Right lobe of liver (tissue), 6 donors: ENCODE data around the gene INVS. TPM values are rescaled to one million over a fixed set of nuclear protein-coding genes. Genes with fewer than 3 reads are reported as not detected.

ENCODE experiments used
- ATAC-seq, 4 donors: fragments of 200-7000 bp; cut with Tn5 transposase; one replicate each; pipeline ENCODE4 v1.9.1; 2020; ENCODE audit warnings: mild to moderate bottlenecking in 4 of 4, moderate library complexity in 4 of 4
- DNase-seq, 3 donors: peaks; one replicate each; pipeline ENCODE4 v3.0.0-alpha.2; 2020
- H3K27ac ChIP-seq, 3 donors: fragments of 200-600 bp; one replicate each; pipeline ENCODE4 v1.8.0; 2022
- H3K27me3 ChIP-seq, 2 donors: fragments of 200-600 bp; one replicate each; pipeline ENCODE4 v1.8.0; 2022
- H3K36me3 ChIP-seq, 4 donors: fragments of 200-600 bp; sonication (generic) in 1 of 4; one replicate each; pipeline versions ENCODE4 v1.5.1 to v1.8.0; 2017 to 2022; ENCODE audit warnings: control low read depth in 1 of 4
- H3K4me1 ChIP-seq, 4 donors: fragments of 200-600 bp; sonication (generic) in 1 of 4; one replicate each; pipeline versions ENCODE4 v1.5.1 to v1.8.0; 2017 to 2022; ENCODE audit warnings: control low read depth in 1 of 4
- H3K4me3 ChIP-seq, 3 donors: fragments of 200-600 bp; one replicate each; pipeline ENCODE4 v1.8.0; 2022
- H3K9me3 ChIP-seq, 4 donors: fragments of 200-600 bp; sonication (generic) in 1 of 4; one replicate each; pipeline versions ENCODE4 v1.5.1 to v1.8.0; 2017 to 2022; ENCODE audit warnings: control low read depth in 1 of 4
- CTCF ChIP-seq, 4 donors: fragments of 200-600 bp in 3 of 4; fragments of 450-650 bp in 1 of 4; IDR thresholded peaks; one replicate each; pipeline versions ENCODE4 v1.5.1 to v1.8.0; 2016 to 2022; ENCODE audit warnings: antibody characterized with exemption in 4 of 4, mild to moderate bottlenecking in 2 of 4
- POLR2A ChIP-seq: fragments of 450-650 bp; IDR thresholded peaks from one replicate; pipeline ENCODE4 v1.6.1; 2017; ENCODE audit warnings: antibody characterized with exemption, mild to moderate bottlenecking
- WGBS: methylation state at CpG from one replicate; pipeline ENCODE4 v1.1.6; 2018; ENCODE audit warnings: low coverage, low lambda C conversion rate; ENCODE audit not compliant: insufficient coverage; ENCODE audit errors: missing lambda C conversion rate; 5-methylcytosine and 5-hydroxymethylcytosine counted together
- intact Hi-C, 2 donors: fragments of 100-400 bp; cut with DNase I; formaldehyde crosslinking; loops; one replicate each; pipeline versions ENCODE4 v1.11.2 to v1.14.1; 2022
- total RNA-seq, 6 experiments: library from RNA; depleted of rRNA in 2 of 6; stranded (reverse); fragments of >200 nt in 2 of 6; fragmentation: NEBNext Ultra II Directional in 3 of 6; extraction: Animal tissue kit (Norgen Biotek cat#: 25700) in 3 of 6; gene quantifications; one replicate each; pipeline versions ENCODE4 v1.1.0 to v1.2.4, GENCODE V29; 2016 to 2023
- donor health status: DM: no; HTN: yes; CAD: no.
- donor health status: DM: no; HTN: no; CAD: no.
- donor health status: DM: no; HTN: no; CAD: no.
- donor health status: DM: no; HTN: yes; CAD: no.
- donor health status: DM: no; HTN: yes; CAD: no.

Gene INVS
- total RNA-seq, 6 experiments from 2014 or later = 10.6 to 23.2 (median 16.8) TPM

- Histone ChIP-seq H3K27ac (no peak overlapping the region), H3K4me3 (no peak overlapping the region), H3K36me3 (peaks cover 0 to 10% (median 6%) of the 10 kb centered on the region in 4 donors), H3K9me3 (no peaks in the 10 kb centered on the region), H3K27me3 (no peaks in the 10 kb centered on the region), H3K4me1 (peaks cover 0 to 14% (median 1%) of the 10 kb centered on the region in 4 donors)
- DNase-seq = no peak
- WGBS = 93% methylated on average over 4 of the region's 4 CpGs
- ATAC-seq = no peak
- intact Hi-C loops = no loop called here
- TF ChIP-seq POLR2A (no peak), CTCF (IDR thresholded peaks at IDR 0.05) (no peak)
Measured at GRCh38 chr9:100290714-100291113, 191.7 kb downstream of the INVS start.

- intact Hi-C loops = no loop called here
- H3K4me3 ChIP-seq = no peak overlapping the region
- WGBS = 60% methylated on average over 1 of the region's 13 CpGs
- peaks cover 0 to 10% (median 5%) of the 10 kb centered on the region in 4 donors for H3K36me3 ChIP-seq
- H3K9me3 ChIP-seq = no peaks in the 10 kb centered on the region
- H3K27ac ChIP-seq = no peak overlapping the region
- TF ChIP-seq CTCF (IDR thresholded peaks at IDR 0.05) (no peak), POLR2A (no peak)
- peaks cover 0 to 29% (median 6%) of the 10 kb centered on the region in 4 donors for H3K4me1 ChIP-seq
- DNase-seq (no peak), ATAC-seq (no peak)
- no peaks in the 10 kb centered on the region for H3K27me3 ChIP-seq
Measured at GRCh38 chr9:100292414-100292813, 193.4 kb downstream of the INVS start.

GRCh38 chr9:100294341-100294740 lies 195.3 kb downstream of the INVS start:
- no peaks in the 10 kb centered on the region for H3K27me3 ChIP-seq
- intact Hi-C loops = no loop called here
- H3K27ac ChIP-seq = no peak overlapping the region
- H3K4me3 ChIP-seq = no peak overlapping the region
- ATAC-seq (peak in 1 of 4 donors; percentile 9), DNase-seq (no peak)
- no peaks in the 10 kb centered on the region for H3K9me3 ChIP-seq
- no peak for TF ChIP-seq POLR2A
- peaks cover 0 to 16% (median 7%) of the 10 kb centered on the region in 4 donors for H3K36me3 ChIP-seq
- peaks cover 0 to 35% (median 6%) of the 10 kb centered on the region in 4 donors for H3K4me1 ChIP-seq
- 40% methylated on average over 1 of the region's 3 CpGs for WGBS

- 43% methylated on average over 5 of the region's 6 CpGs for WGBS
- H3K27ac ChIP-seq = peak overlapping the region in 1 of 3 donors; percentile 50
- ATAC-seq = peak in 3 of 4 donors; percentile 12 to 67 (median 45)
- H3K4me3 ChIP-seq = peak overlapping the region in 1 of 3 donors; percentile 30
- DNase-seq = peak in 2 of 3 donors; percentile 36 to 60
- H3K36me3 ChIP-seq = peaks cover 0 to 16% (median 7%) of the 10 kb centered on the region in 4 donors
- no peaks in the 10 kb centered on the region for H3K27me3 ChIP-seq
- peaks cover 0 to 35% (median 6%) of the 10 kb centered on the region in 4 donors for H3K4me1 ChIP-seq
- intact Hi-C loops = no loop called here
- no peaks in the 10 kb centered on the region for H3K9me3 ChIP-seq
- no peak for TF ChIP-seq POLR2A
- no peak for TF ChIP-seq CTCF (IDR thresholded peaks at IDR 0.05)
Measured at GRCh38 chr9:100294806-100295205, 195.8 kb downstream of the INVS start.

- Histone ChIP-seq H3K27ac (peak overlapping the region in 1 of 3 donors; percentile 50), H3K27me3 (no peaks in the 10 kb centered on the region), H3K4me3 (peak overlapping the region in 1 of 3 donors; percentile 30), H3K36me3 (peaks cover 0 to 16% (median 9%) of the 10 kb centered on the region in 4 donors), H3K9me3 (no peaks in the 10 kb centered on the region), H3K4me1 (peaks cover 0 to 35% (median 6%) of the 10 kb centered on the region in 4 donors)
- WGBS = 20% methylated on average over 2 of the region's 2 CpGs
- DNase-seq (peak in 2 of 3 donors; percentile 21 to 52), ATAC-seq (peak; percentile 71 to 87 (median 77))
- intact Hi-C loops = no loop called here
- TF ChIP-seq POLR2A = no peak
- TF ChIP-seq CTCF (IDR thresholded peaks at IDR 0.05) = no peak
Measured at GRCh38 chr9:100295240-100295639, 196.2 kb downstream of the INVS start.
